Uterus (tissue), 4 donors: Measurements from ENCODE around the gene PTPRN. TPM values are rescaled to one million over a fixed set of nuclear protein-coding genes. Genes with fewer than 3 reads are reported as not detected.
A peak's percentile ranks its signal among the peaks of the same experiment; 100 is the strongest.

ENCODE experiments used
- DNase-seq, 2 donors: peaks; one replicate each; pipeline ENCODE4 v3.0.0-alpha.2; 2019 to 2020
- H3K27ac ChIP-seq, 2 donors: fragments of 200-600 bp; sonication (generic); 1 replicate in 1 of 2; 2 replicates in 1 of 2; pipeline ENCODE4 v1.5.1; 2016 to 2018
- H3K27me3 ChIP-seq, 2 donors: fragments of 200-600 bp; sonication (generic); one replicate each; pipeline ENCODE4 v1.5.1; 2018 to 2019; ENCODE audit warnings: control low read depth in 1 of 2
- H3K36me3 ChIP-seq, 2 donors: fragments of 200-600 bp; sonication (generic); one replicate each; pipeline ENCODE4 v1.5.1; 2019; ENCODE audit warnings: control low read depth in 1 of 2
- H3K4me1 ChIP-seq, 2 donors: fragments of 200-600 bp; sonication (generic); one replicate each; pipeline ENCODE4 v1.5.1; 2018 to 2019; ENCODE audit warnings: control low read depth in 1 of 2
- H3K4me3 ChIP-seq, 2 donors: fragments of 200-600 bp; sonication (generic); 1 replicate in 1 of 2; 2 replicates in 1 of 2; pipeline ENCODE4 v1.5.1; 2018 to 2019; ENCODE audit warnings: mild to moderate bottlenecking in 1 of 2
- H3K9me3 ChIP-seq, 2 donors: fragments of 200-600 bp; sonication (generic); one replicate each; pipeline ENCODE4 v1.5.1; 2019; ENCODE audit warnings: control low read depth in 1 of 2
- CTCF ChIP-seq, 4 experiments: fragments of 200-600 bp in 2 of 4; fragments of 450-650 bp in 2 of 4; sonication (generic) in 2 of 4; IDR thresholded peaks; one replicate each; pipeline ENCODE4 v1.5.1; 2016 to 2019; ENCODE audit warnings: antibody characterized with exemption in 4 of 4, mild to moderate bottlenecking in 2 of 4, moderate library complexity in 1 of 4
- POLR2A ChIP-seq, 2 donors: fragments of 450-650 bp; IDR thresholded peaks; one replicate each; pipeline ENCODE4 v1.6.1; 2016; ENCODE audit warnings: antibody characterized with exemption in 2 of 2, mild to moderate bottlenecking in 1 of 2, moderate library complexity in 1 of 2
- intact Hi-C: fragments of 100-400 bp; cut with DNase I; formaldehyde crosslinking; loops from one replicate; pipeline ENCODE4 v1.15.1; 2023; ENCODE audit warnings: low total_unique reads
- total RNA-seq, 4 donors: library from RNA; depleted of rRNA in 3 of 4; stranded (reverse); fragments of >200 nt in 3 of 4; gene quantifications; one replicate each; pipeline versions ENCODE4 v1.1.0 to v1.2.4, GENCODE V29; 2014 to 2023
- donor health status: DM: yes; HTN: yes; CAD: no.

PTPRN gene
- total RNA-seq, 4 donors from 2014 or later = 0.21 to 0.55 TPM; not detected in 2

GRCh38 chr2:219284501-219285372 lies 24.5 kb downstream of the PTPRN start:
- Histone ChIP-seq H3K9me3 (no peaks in the 10 kb centered on the region), H3K27ac (peak overlapping the region; percentile 82 to 95), H3K36me3 (no peaks in the 10 kb centered on the region), H3K27me3 (no peaks in the 10 kb centered on the region), H3K4me3 (no peak overlapping the region), H3K4me1 (peaks cover under 1 to 4% of the 10 kb centered on the region in 2 donors)
- TF ChIP-seq POLR2A (IDR thresholded peaks at IDR 0.05) (no peak), CTCF (IDR thresholded peaks at IDR 0.05) (no peak)
- no peak for DNase-seq
- intact Hi-C loops = no loop called here

GRCh38 chr2:219282943-219283581 lies 26.1 kb downstream of the PTPRN start:
- no peak overlapping the region for H3K4me3 ChIP-seq
- intact Hi-C loops = no loop called here
- H3K9me3 ChIP-seq = no peaks in the 10 kb centered on the region
- H3K27me3 ChIP-seq = no peaks in the 10 kb centered on the region
- DNase-seq = no peak
- H3K27ac ChIP-seq = peak overlapping the region; percentile 40 to 42
- no peaks in the 10 kb centered on the region for H3K36me3 ChIP-seq
- TF ChIP-seq POLR2A (IDR thresholded peaks at IDR 0.05) (no peak), CTCF (IDR thresholded peaks at IDR 0.05) (no peak)
- peaks cover 6% of the 10 kb centered on the region in 2 donors for H3K4me1 ChIP-seq

- Histone ChIP-seq H3K4me1 (peaks cover 8 to 10% of the 10 kb centered on the region in 2 donors), H3K9me3 (no peaks in the 10 kb centered on the region), H3K27me3 (no peaks in the 10 kb centered on the region), H3K4me3 (no peak overlapping the region), H3K27ac (peak overlapping the region; percentile 40 to 42), H3K36me3 (no peaks in the 10 kb centered on the region)
- DNase-seq = no peak
- intact Hi-C loops = no loop called here
- TF ChIP-seq POLR2A (IDR thresholded peaks at IDR 0.05) (no peak), CTCF (IDR thresholded peaks at IDR 0.05) (no peak)
Measured at GRCh38 chr2:219282375-219282774, 26.8 kb downstream of the PTPRN start.

- intact Hi-C loops = no loop called here
Measured at GRCh38 chr2:219281588-219281987, 27.6 kb downstream of the PTPRN start.

More at GRCh38 chr2:219281588-219281987, 27.6 kb downstream of the PTPRN start:
- Histone ChIP-seq H3K4me1 (peaks cover 8 to 10% of the 10 kb centered on the region in 2 donors), H3K36me3 (no peaks in the 10 kb centered on the region), H3K27me3 (no peaks in the 10 kb centered on the region), H3K9me3 (no peaks in the 10 kb centered on the region), H3K4me3 (no peak overlapping the region), H3K27ac (peak overlapping the region; percentile 26 to 40)
- no peak for DNase-seq
- TF ChIP-seq POLR2A (IDR thresholded peaks at IDR 0.05) = no peak
- TF ChIP-seq CTCF (IDR thresholded peaks at IDR 0.05) = no peak
